Activated naive CD4-positive, alpha-beta T cell treated with anti-CD3 and anti-CD28 coated beads for 36 hours (primary cell): Measurements from ENCODE around the gene LCT. TPM values are rescaled to one million over a fixed set of nuclear protein-coding genes. Genes with fewer than 3 reads are reported as not detected.

Source experiments
- CTCF ChIA-PET: fragments of 350-600 bp; sonication (Branson Sonifier 250); formaldehyde crosslinking; loops from one replicate; lab custom pipeline; 2021; ENCODE audit warnings: antibody characterized with exemption; lab: Charles Lee
- DNase-seq: peaks from one replicate; pipeline ENCODE4 v3.0.0-alpha.2; 2020
- H3K27ac Mint-ChIP-seq: one replicate; pipeline ENCODE4 v1.8.0; 2021; ENCODE audit warnings: mild to moderate bottlenecking, mixed read lengths
- H3K27me3 Mint-ChIP-seq: one replicate; pipeline ENCODE4 v1.8.0; 2021; ENCODE audit warnings: low read depth, mixed read lengths
- H3K36me3 Mint-ChIP-seq: one replicate; pipeline ENCODE4 v1.8.0; 2021; ENCODE audit warnings: low read depth, mixed read lengths
- H3K4me1 Mint-ChIP-seq: one replicate; pipeline ENCODE4 v1.8.0; 2021; ENCODE audit warnings: low read depth, mixed read lengths
- H3K4me3 Mint-ChIP-seq: one replicate; pipeline ENCODE4 v1.8.0; 2021; ENCODE audit warnings: mild to moderate bottlenecking, moderate library complexity, mixed read lengths
- H3K9me3 Mint-ChIP-seq: one replicate; pipeline ENCODE4 v1.8.0; 2021; ENCODE audit warnings: mixed read lengths
- intact Hi-C: fragments of 100-400 bp; cut with micrococcal nuclease; formaldehyde crosslinking; loops from one replicate; pipeline ENCODE4 v1.15.1; 2023
- total RNA-seq, 2 experiments: library from RNA; stranded (reverse); gene quantifications; one replicate each; pipeline ENCODE4 v1.2.3, GENCODE V29; 2021

LCT gene
- total RNA-seq, 2 experiments from 2014 or later: 0.05 to 0.07 TPM

- H3K27me3 Mint-ChIP-seq: no peaks in the 10 kb centered on the region
- peaks cover 22% of the 10 kb centered on the region for H3K4me1 Mint-ChIP-seq
- no peak overlapping the region for H3K27ac Mint-ChIP-seq
- H3K36me3 Mint-ChIP-seq: peaks cover 5% of the 10 kb centered on the region
- CTCF ChIA-PET: interaction anchor here (1.1 to 1.7 kb wide), 2 partner anchors 13 to 57 kb away, joined by 5 to 6 read pairs; no protein-coding TSS in a partner anchor
- DNase-seq: no peak
- H3K9me3 Mint-ChIP-seq: no peaks in the 10 kb centered on the region
- intact Hi-C loops: loop anchor here (5.0 kb wide), 3 partner anchors 247 to 587 kb away; partner anchors contain the start of gene DARS1
- no peak overlapping the region for H3K4me3 Mint-ChIP-seq
Measured at GRCh38 chr2:135740206-135740605, 96.8 kb downstream of the LCT start.

Other genes starting within 250 kb of the LCT start
- 100 to 1,000 TPM; 100 to 105 TPM for gene UBXN4, start 95.3 kb downstream of the LCT start, total RNA-seq
- gene MCM6, start 39.3 kb upstream of the LCT start, total RNA-seq: 100 to 1,000 TPM; 221 to 226 TPM
- gene DARS1, start 148.4 kb upstream of the LCT start, total RNA-seq: 100 to 1,000 TPM; 161 to 177 TPM